ENCODE measurements around the gene IQCM. TPM values are rescaled to one million over a fixed set of nuclear protein-coding genes. Genes with fewer than 3 reads are reported as not detected.

IQCM gene
- total RNA-seq, 1 donor from 2014 or later, result not detected

- DNase-seq (ENCODE audit: low read depth, low spot score), result no peak
These were observed 103.9 kb downstream of the IQCM start for GRCh38 chr4:149711593-149712365.

DNA sequence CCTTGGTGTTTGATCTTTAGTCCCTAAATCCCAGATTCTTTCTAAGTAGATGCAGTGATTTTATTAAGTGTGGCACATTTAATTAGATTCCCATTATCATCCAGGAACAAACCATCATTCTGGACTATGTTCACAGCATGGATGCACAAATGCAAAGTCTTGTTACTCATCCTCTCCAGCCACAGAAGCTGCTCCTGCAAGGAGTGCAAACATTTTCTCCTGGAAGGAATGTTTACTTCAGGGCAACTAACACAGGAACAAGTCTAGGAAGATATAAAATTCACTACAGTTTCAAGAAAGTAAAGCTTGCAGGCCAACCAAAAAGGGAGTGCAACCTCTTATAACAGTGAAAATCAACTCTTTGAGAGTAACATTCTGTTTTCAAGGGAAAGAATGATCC, 106.0 kb downstream of the IQCM start:
- no peak for DNase-seq (ENCODE audit: low read depth, low spot score)

DNA sequence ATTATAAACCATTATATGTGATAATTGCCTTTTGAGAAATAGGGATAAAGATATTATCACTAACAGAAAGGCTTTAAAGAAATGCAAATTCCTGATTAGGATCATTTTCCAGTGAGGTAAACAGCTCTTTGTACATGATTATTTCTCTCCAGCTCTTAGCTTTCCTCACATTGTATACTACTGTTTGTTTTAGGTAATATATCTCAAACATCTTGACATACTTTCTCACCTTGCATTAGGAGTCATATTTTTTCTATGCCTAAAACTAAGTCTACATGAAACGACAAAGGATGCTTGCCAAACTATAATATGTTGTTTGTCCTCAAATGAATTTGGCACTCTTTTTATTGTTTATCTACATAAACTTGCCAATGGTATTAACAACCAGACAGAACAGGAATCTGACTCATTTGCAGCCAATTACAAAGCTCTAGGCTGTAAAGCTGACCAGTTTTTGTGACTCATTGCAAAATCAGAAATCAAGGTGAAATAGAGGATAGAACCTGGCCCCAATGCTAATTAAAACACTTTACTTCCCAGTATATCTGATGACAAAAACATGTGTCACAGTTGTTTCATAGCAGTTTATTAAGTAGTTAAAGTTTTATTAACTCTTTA, 107.0 kb downstream of the IQCM start:
- DNase-seq (ENCODE audit: low read depth, low spot score), result no peak

GRCh38 chr4:149707862-149708261, 107.8 kb downstream of the IQCM start:
- DNase-seq (ENCODE audit: low read depth, low spot score), result no peak

DNA sequence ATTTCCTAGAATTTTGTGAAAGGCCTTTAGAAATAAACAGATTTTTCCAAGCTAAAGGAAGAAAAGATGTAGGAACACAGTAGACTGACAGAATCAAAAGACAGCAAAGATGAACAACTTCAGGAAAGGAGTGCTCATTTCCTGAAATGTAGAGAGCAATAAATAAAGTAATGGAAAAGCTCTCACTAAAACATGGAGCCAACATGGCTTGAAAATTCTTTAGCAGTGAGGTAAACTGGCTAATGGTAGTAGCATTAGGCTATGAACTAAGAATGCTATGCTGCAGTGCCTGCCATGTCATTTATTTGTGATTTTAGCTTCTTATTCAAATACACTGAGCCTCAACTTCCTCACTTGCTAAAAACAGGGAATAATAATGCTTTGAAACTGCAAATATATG, 108.7 kb downstream of the IQCM start:
- DNase-seq (ENCODE audit: low read depth, low spot score), result no peak

DNA sequence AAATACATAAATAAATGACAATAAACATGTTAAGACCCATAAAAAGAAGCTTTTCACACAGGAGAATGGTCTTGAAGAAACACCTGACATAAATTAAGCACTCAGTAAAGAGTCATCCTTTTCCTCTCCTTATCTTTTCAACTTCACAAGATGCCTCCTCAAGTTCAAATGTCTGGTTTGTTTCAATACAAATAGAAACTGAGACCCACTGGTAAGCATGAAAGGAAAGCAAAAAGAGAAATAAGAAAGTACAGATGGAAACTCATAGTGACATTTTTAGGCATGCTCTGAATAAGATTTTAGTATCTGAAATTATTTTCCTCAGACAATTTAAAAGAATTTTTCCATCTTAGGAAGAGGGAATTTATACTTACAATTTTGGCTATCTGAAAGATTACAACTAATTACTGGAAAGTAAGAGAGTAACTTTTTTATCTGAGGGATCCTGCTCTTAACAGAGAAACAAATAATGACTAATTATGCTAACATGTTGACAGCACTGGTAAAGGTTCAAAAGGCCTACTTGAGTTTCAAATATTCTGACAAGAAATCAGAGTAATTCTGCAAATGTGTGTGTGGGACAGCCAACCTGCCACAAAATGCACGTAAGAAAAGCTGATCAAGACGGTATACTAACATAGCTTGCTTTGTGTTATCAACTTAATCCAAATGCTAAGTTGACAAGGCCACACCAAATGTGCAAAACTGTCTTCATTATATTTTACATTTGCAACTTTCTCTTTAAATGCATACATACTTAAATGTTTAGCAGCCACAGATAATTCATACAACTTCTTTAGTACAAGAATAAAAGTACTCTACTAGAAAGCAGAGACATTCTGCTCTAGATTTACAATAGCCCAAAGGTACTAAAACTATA, 113.0 kb downstream of the IQCM start:
- DNase-seq (ENCODE audit: low read depth, low spot score), result no peak

- DNase-seq (ENCODE audit: low read depth, low spot score), result no peak
These were observed 114.0 kb downstream of the IQCM start for GRCh38 chr4:149701435-149702156.

- DNase-seq (ENCODE audit: low read depth, low spot score), result no peak
These were observed 115.4 kb downstream of the IQCM start for GRCh38 chr4:149700272-149700671.

GRCh38 chr4:149699642-149700041, 116.0 kb downstream of the IQCM start:
- no peak for DNase-seq (ENCODE audit: low read depth, low spot score)

GRCh38 chr4:149690726-149691125, 124.9 kb downstream of the IQCM start:
- DNase-seq (ENCODE audit: low read depth, low spot score), result no peak

- no peak for DNase-seq (ENCODE audit: low read depth, low spot score)
These were observed 131.1 kb downstream of the IQCM start for GRCh38 chr4:149684516-149684915.

- no peak for DNase-seq (ENCODE audit: low read depth, low spot score)
These were observed 139.6 kb downstream of the IQCM start for GRCh38 chr4:149676076-149676475.

- DNase-seq (ENCODE audit: low read depth, low spot score), result no peak
These were observed 169.9 kb downstream of the IQCM start for GRCh38 chr4:149645790-149646189.

GRCh38 chr4:149638073-149638472, 177.6 kb downstream of the IQCM start:
- DNase-seq (ENCODE audit: low read depth, low spot score), result no peak

DNA sequence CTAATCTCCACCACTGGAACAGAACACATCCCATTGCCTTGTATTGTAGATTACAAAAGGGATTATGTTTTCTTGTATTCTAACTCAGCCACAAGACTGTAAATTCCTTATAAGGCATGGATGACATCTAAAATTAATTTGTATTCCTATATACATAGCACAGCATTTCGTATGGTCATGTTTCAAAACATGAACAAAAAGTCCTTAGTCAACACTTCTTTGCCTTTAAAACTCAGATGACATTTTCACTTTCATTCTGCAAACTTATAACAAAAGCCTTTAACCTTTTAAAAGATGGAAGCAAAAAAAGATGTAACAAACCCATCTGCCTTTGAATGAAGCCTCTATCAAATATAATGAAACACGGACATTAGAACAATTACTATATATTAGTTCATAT, 181.3 kb downstream of the IQCM start:
- DNase-seq (ENCODE audit: low read depth, low spot score), result no peak

DNA sequence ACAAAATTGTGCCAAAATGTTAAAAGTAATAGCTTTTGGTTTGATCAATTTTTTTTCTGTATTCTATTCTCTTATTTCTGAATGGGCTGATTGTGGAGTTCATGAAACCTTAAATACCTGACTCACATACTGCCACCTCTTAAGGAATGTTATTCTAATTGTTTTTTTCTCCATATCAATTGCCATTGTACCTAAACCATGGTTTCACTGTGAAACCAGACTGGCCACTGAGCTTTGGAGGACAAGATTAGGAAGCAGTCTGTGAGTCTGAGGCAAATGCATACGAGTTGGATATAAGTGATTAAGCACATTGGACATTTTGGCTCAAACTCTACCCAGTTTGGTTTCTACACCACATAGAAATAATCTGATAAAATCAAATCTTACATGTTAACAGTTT, 184.0 kb downstream of the IQCM start:
- DNase-seq (ENCODE audit: low read depth, low spot score), result no peak

DNA sequence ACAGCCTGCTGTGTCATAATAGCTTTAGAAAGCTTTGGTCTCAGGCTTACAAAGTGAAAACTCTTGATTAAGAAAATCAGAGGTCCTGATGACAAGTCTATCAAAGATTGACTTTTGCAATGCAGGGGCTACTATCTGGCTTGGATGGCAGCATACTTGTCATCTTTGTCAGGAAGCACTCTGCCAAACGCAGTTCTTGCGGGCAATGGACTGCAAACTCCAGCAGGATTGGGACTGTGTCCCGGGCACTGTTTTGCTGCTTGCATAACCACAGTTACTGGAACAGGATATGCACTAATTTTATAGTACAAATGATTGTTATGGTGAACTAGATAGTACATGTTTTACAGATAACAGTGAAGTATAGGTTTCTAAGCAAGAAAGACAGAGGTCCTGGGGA, 185.6 kb downstream of the IQCM start:
- DNase-seq (ENCODE audit: low read depth, low spot score), result no peak

DNA sequence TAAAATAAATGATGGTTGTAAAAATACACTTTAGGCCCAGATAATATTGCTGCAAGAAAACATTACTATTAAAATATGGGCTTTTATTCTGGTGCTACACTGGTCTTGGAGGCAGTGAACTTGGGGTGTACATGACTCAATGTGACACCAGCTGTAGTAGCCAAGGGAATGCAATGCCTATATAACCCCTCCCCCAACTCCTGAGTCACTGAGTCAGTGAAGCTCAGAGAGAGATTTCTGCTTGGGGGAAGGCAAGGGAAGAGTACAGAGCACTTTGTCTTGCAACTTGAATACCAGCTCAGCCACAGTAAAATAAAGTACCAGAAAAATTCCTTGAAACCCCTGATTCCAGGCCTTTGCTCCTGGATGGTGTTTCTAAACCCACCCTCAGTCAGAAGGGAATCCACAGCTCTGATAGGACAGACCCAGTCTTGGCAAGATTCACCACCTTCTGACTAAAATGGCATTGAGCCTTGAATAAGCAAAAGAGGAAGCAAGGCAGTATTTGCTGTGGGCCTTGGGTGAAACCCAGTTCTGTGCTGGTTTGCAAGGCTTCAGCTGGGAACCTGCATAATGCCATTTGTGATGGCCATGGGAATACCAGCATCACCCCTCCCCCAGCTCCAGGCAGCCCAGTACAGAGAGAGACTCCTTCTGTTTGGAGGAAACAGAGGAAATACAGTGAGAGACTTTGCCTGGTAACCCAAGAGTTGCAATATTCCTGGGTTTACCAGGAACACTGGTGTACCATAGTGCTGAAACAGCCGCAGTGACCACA, 209.9 kb downstream of the IQCM start:
- no peak for DNase-seq (ENCODE audit: low read depth, low spot score)

DNA sequence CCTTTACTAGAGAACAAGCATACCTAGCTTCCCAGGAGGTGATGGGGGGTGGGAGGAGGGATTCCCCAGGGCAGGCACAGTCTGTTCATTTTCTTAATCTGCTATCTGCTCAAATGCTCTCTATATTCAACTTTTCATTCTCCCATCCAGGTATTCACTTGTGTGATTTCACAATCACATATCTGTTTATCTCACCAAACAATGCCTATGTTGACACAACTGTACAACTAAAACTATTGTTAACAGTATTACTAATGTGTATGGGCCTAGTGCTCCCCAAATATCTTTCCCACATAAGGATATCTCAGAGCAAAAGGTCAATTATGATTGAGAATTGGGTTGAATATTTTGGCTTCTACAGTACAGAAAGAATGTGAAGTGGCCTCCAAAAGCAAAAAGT, 210.8 kb downstream of the IQCM start:
- DNase-seq (ENCODE audit: low read depth, low spot score), result no peak

GRCh38 chr4:149595500-149595899, 220.1 kb downstream of the IQCM start:
- no peak for DNase-seq (ENCODE audit: low read depth, low spot score)

DNA sequence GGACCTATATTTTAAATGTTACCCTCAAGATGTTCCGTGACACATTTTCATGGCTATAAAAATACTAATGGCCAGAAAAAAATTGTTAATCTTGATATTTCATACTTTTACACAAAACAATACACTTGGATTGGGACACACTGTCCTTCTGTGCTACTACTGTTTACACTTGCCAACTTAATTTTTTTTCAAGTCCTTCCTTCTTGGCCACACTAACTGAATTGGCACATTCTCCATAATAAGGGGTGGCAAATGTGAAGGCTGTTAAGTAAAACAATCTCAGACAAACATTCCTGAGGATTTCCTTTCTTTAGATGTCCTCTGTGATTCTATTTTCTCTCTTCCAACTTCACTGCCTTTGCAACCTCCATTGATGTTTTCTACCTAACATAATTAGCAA, 225.8 kb downstream of the IQCM start:
- DNase-seq (ENCODE audit: low read depth, low spot score), result no peak
